HepG2 (cell line): Measurements from ENCODE around the gene KCTD6. TPM values are rescaled to one million over a fixed set of nuclear protein-coding genes. Genes with fewer than 3 reads are reported as not detected.

Source experiments
- AKAP8 ChIP-seq: sonication (generic); formaldehyde crosslinking; IDR thresholded peaks from 2 replicates; pipeline ENCODE4 v1.5.1; 2020; ENCODE audit warnings: mild to moderate bottlenecking, missing genetic modification reagents
- ARNT2 ChIP-seq: sonication (generic); formaldehyde crosslinking; IDR thresholded peaks from 2 replicates; pipeline ENCODE4 v1.8.0; 2022; ENCODE audit warnings: mild to moderate bottlenecking, low read depth, missing genetic modification reagents, moderate library complexity
- CBX2 ChIP-seq, 2 experiments: fragments of 200-600 bp in 1 of 2; sonication (generic); formaldehyde crosslinking in 1 of 2; IDR thresholded peaks; 2 replicates each; pipeline versions ENCODE4 v1.7.0 to v1.8.1; 2018 to 2022; ENCODE audit warnings: low read depth in 2 of 2, low read length in 1 of 2, mild to moderate bottlenecking in 1 of 2, missing genetic modification reagents in 1 of 2
- DNMT1 ChIP-seq: sonication (generic); formaldehyde crosslinking; IDR thresholded peaks from 2 replicates; pipeline ENCODE4 v1.5.1; 2020; ENCODE audit warnings: mild to moderate bottlenecking, missing genetic modification reagents
- ERF ChIP-seq: IDR thresholded peaks from 2 replicates; pipeline ENCODE4 v1.6.1; 2018; ENCODE audit warnings: missing biosample characterization, missing genetic modification reagents
- GTF3A ChIP-seq: sonication (generic); formaldehyde crosslinking; conservative IDR thresholded peaks from 2 replicates; pipeline ENCODE4 v1.4.0; 2020; ENCODE audit warnings: mild to moderate bottlenecking, missing genetic modification reagents
- IRF2 ChIP-seq: IDR thresholded peaks from 2 replicates; pipeline ENCODE4 v1.6.1; 2018; ENCODE audit warnings: missing genetic modification reagents, missing compliant biosample characterization
- KDM3A ChIP-seq: IDR thresholded peaks from 2 replicates; pipeline ENCODE4 v1.6.1; 2018; ENCODE audit warnings: low read depth, missing compliant biosample characterization
- LCORL ChIP-seq, 2 experiments: fragments of 450-650 bp in 1 of 2; sonication (generic) in 1 of 2; formaldehyde crosslinking in 1 of 2; IDR thresholded peaks; 2 replicates each; pipeline versions ENCODE4 v1.5.0 to v1.6.1; 2017 to 2020; ENCODE audit warnings: antibody characterized with exemption in 1 of 2, missing genetic modification reagents in 1 of 2
- MIER3 ChIP-seq: IDR thresholded peaks from 2 replicates; pipeline ENCODE4 v1.6.1; 2016; ENCODE audit warnings: missing compliant biosample characterization, borderline replicate concordance
- MXD4 ChIP-seq: IDR thresholded peaks from 2 replicates; pipeline ENCODE4 v1.6.1; 2016; ENCODE audit warnings: mild to moderate bottlenecking, missing biosample characterization, missing genetic modification reagents
- MYPOP ChIP-seq: sonication (generic); formaldehyde crosslinking; IDR thresholded peaks from 2 replicates; pipeline ENCODE4 v1.8.1; 2023; ENCODE audit warnings: mild to moderate bottlenecking, moderate library complexity, missing genetic modification reagents
- PLRG1 ChIP-seq: fragments of 450-650 bp; conservative IDR thresholded peaks from 2 replicates; pipeline ENCODE4 v1.6.1; 2016
- RXRB ChIP-seq: IDR thresholded peaks from 2 replicates; pipeline ENCODE4 v1.6.1; 2016; ENCODE audit warnings: borderline replicate concordance, missing genetic modification reagents, missing compliant biosample characterization
- SMYD3 ChIP-seq: sonication (generic); formaldehyde crosslinking; IDR thresholded peaks from 2 replicates; pipeline ENCODE4 v1.8.1; 2023; ENCODE audit warnings: mild to moderate bottlenecking, missing genetic modification reagents
- SOX5 ChIP-seq: IDR thresholded peaks from 2 replicates; pipeline ENCODE4 v1.6.1; 2016; ENCODE audit warnings: borderline replicate concordance
- TBX3 ChIP-seq: fragments of 450-650 bp; IDR thresholded peaks from 2 replicates; pipeline ENCODE4 v1.6.1; 2017; ENCODE audit warnings: antibody characterized with exemption, mild to moderate bottlenecking, inconsistent platforms, borderline replicate concordance
- ZKSCAN1 ChIP-seq: fragments of 150-350 bp; IDR thresholded peaks from 2 replicates; pipeline ENCODE4 v1.6.1; 2014; ENCODE audit warnings: low read length
- ZMAT3 ChIP-seq: sonication (generic); formaldehyde crosslinking; conservative IDR thresholded peaks from 2 replicates; pipeline ENCODE4 v1.7.0; 2021; ENCODE audit warnings: missing genetic modification reagents
- ZNF136 ChIP-seq: sonication (generic); formaldehyde crosslinking; IDR thresholded peaks from 2 replicates; pipeline ENCODE4 v1.8.1; 2022; ENCODE audit warnings: low read depth, mild to moderate bottlenecking, moderate library complexity, missing genetic modification reagents
- ZNF225 ChIP-seq: sonication (generic); formaldehyde crosslinking; IDR thresholded peaks from 2 replicates; pipeline ENCODE4 v1.4.0; 2020; ENCODE audit warnings: mild to moderate bottlenecking, missing genetic modification reagents
- ZNF503 ChIP-seq: sonication (generic); formaldehyde crosslinking; IDR thresholded peaks from 2 replicates; pipeline ENCODE4 v1.4.0; 2020; ENCODE audit warnings: missing genetic modification reagents
- ZNF615 ChIP-seq: sonication (generic); formaldehyde crosslinking; IDR thresholded peaks from 2 replicates; pipeline ENCODE4 v1.5.0; 2020; ENCODE audit warnings: mild to moderate bottlenecking, missing genetic modification reagents, borderline replicate concordance
- ZSCAN12 ChIP-seq: sonication (generic); formaldehyde crosslinking; IDR thresholded peaks from 2 replicates; pipeline ENCODE4 v1.9.0; 2021; ENCODE audit warnings: mild to moderate bottlenecking, missing genetic modification reagents
- ZSCAN30 ChIP-seq: sonication (generic); formaldehyde crosslinking; IDR thresholded peaks from 2 replicates; pipeline ENCODE4 v1.5.0; 2020; ENCODE audit warnings: mild to moderate bottlenecking, missing genetic modification reagents
- ZUFSP ChIP-seq: sonication (generic); formaldehyde crosslinking; IDR thresholded peaks from 2 replicates; pipeline ENCODE4 v1.9.0; 2021; ENCODE audit warnings: missing genetic modification reagents, mild to moderate bottlenecking, borderline replicate concordance
- polyA plus RNA-seq, 8 experiments: library from polyadenylated mRNA; depleted of rRNA in 3 of 8; stranded (reverse) in 7 of 8; unstranded in 1 of 8; fragments of >200 nt; fragmentation: Illumina TruSeq in 4 of 8; extraction: Trizol in 4 of 8; gene quantifications; 2 replicates each; pipeline versions ENCODE4 v1.2.1 to v1.2.3, GENCODE V29; 2011 to 2016; ENCODE audit warnings: low read depth in 4 of 8, missing spikeins in 1 of 8, mixed read lengths in 1 of 8; ENCODE audit not compliant: insufficient read depth in 1 of 8
- total RNA-seq, 5 experiments: library from RNA; depleted of rRNA; stranded (reverse); fragments of >200 nt; fragmentation: Illumina TruSeq; extraction: Trizol; gene quantifications; 2 replicates each; pipeline ENCODE4 v1.2.3, GENCODE V29; 2016; ENCODE audit warnings: low read depth in 1 of 5

KCTD6 gene
- total and polyA plus RNA-seq, 2 of the 13 experiments (the other 11 are each of a cell fraction or from before 2014, with no cell fraction given) = 13.4 to 14.2 TPM

- TF ChIP-seq MXD4 (CRISPR knock-in tag) (0 out of 2 replicates have a peak, but pooled peaks have one; percentile 31), ERF (CRISPR knock-in tag) (peak; percentile 44; the same call in 1 of the 2 replicates), AKAP8 (CRISPR knock-in tag) (no peak), MYPOP (CRISPR knock-in tag) (no peak), ZNF136 (CRISPR knock-in tag) (0 out of 2 replicates have a peak, but pooled peaks have one; percentile 32), ZMAT3 (CRISPR knock-in tag) (no peak), ZUFSP (CRISPR knock-in tag) (no peak), KDM3A (CRISPR knock-in tag) (peak; percentile 78), TBX3 (peak; percentile 84), GTF3A (CRISPR knock-in tag) (no peak), ZSCAN12 (CRISPR knock-in tag) (peak; percentile 73; the same call in 1 of the 2 replicates), LCORL (IDR thresholded peaks at IDR 0.05) (no peak), LCORL (CRISPR knock-in tag; IDR thresholded peaks at IDR 0.05) (peak; percentile 63), CBX2 (IDR thresholded peaks at IDR 0.05; ENCODE audit: low read depth, low read length) (no peak), CBX2 (CRISPR knock-in tag; IDR thresholded peaks at IDR 0.05; ENCODE audit: low read depth) (no peak), ZSCAN30 (CRISPR knock-in tag) (no peak), ZNF225 (CRISPR knock-in tag) (no peak), IRF2 (CRISPR knock-in tag) (peak; percentile 53; the same call in 1 of the 2 replicates), ZKSCAN1 (no peak), ZNF503 (peak; percentile 86), ZNF615 (no peak), SOX5 (CRISPR knock-in tag) (peak; percentile 100), SMYD3 (CRISPR knock-in tag) (no peak), ARNT2 (no peak), DNMT1 (CRISPR knock-in tag) (no peak), PLRG1 (no peak), RXRB (peak; percentile 87), MIER3 (CRISPR knock-in tag) (peak; percentile 46; the same call in 1 of the 2 replicates)
These were observed 39.7 kb upstream of the KCTD6 start (continued) for GRCh38 chr3:58452176-58452575.
